ENCODE data around the gene TMIGD1.

The TMIGD1 gene

DNA sequence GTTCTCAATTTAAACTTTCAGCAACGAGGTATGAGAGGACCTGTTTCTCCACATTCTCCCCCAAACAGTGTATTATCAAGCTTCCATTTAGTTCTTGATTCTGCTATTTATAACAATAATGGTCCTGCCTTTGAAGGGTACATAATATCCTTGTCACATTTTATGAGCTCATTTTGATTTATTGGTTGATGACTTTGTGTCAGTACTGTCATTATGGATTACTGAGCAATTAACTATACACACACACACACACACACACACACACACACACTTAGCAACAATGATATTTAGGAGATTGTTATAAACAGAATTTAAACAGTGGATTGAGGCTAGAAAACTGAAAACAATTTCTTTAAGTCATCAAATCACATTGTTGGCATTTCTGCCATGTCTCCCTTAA, 7.0 kb downstream of the TMIGD1 start:
- no peak for DNase-seq

DNA sequence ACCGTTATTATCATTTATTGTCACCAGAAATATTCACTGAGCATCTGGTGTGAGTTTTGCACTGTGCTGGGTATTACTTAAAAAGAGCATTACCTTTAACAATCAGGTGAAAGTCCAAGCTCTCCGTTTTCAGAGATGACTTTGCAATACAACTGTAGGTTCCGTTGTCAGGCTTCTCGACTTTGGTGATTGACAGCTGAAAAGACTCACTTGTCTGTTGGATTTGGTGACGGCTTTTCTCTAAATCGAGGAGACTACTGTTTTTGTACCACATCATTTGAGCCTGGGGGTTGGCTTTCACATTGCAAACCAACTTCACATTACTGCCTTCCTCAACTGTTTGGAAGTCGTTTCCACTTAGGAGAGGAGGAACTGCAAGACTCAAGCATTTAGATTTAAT, 9.1 kb downstream of the TMIGD1 start:
- no peak for DNase-seq

DNA sequence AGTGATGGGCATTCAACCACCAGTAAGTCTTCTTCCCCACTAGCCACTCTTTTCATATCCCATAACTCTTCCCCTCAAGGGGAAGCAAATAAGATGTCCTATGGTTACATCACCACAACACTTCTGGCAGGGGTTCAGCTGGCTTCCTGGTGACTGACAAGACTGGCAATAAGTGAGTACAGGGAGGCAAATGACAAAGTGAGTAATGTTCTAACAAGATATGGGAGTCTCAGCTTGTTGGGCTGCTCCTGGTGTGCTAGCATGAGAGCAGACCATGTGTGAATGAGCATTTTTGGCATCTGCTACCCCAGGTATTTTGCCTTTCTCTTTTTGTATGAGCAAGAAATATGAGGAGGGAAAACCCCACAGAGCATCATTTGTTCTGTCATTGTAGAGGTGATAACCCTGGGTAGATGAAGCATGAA, 9.9 kb downstream of the TMIGD1 start:
- no peak for DNase-seq

DNA sequence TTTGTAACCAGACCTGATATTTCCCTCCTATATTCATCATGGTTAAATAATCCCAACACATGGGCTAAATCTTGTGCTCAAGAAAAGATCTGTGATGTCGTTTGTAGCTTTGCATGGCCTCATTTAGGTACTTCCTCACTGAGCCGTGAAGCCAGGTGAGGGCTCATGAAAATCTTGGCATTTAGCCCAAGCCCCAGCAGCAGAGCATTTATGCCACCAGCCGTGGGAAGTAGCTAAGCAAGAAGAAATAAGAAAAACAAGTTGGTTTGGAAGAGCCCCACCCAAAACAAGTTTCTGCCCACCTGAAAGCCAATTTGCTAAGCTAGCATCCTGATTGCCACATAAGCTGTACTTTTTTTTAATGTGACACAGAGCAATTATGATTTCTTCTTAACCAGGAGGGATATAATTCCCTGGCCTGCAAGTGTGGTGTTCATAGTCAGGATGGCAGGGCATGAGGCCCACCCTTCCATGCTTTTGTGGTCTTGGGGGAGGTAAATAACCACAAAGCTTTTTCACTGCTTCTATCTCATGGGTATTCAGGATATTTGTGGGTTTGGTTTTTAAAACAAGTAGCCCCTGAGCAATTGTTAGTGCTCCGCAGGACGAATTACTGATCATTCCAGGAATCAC, 10.5 kb downstream of the TMIGD1 start:
- no peak for DNase-seq

DNA sequence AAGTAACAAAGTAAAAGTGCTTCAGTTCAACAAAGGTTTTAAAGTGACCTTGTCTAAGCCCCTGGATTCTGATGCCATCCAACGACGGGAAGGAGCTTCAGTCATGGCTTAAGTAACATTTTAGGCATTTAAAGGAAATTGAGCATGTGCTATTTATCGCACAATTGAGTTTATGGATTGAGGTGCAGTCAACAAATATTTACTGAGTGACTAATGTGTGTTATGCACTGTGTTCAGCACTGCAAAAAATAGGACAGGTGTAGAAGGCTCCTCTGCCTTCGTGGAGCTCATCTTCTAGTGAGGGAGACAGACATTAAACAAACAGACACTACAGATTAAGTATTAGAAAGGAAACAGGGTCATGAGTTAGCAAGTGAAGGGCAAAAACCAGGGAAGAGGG, 12.5 kb downstream of the TMIGD1 start:
- no peak for DNase-seq

DNA sequence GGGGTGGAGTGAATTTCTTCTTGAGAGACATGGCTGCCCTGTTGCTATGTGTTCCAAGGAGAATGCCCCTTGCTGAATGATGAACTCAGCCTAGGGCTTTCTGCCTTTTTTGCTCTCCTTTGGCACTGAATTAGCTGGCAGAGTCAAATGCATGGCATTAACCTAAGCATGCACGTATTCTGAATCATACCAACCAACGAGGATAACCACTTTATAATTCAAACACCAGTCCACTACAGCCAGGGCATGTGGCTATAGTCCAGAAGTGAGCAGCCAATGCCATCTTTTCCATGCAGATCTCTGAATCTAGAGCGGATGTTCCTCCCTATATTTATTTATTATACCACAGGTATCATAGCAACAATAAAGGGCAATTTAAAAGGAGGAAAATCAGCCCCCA, 15.7 kb downstream of the TMIGD1 start:
- no peak for DNase-seq

DNA sequence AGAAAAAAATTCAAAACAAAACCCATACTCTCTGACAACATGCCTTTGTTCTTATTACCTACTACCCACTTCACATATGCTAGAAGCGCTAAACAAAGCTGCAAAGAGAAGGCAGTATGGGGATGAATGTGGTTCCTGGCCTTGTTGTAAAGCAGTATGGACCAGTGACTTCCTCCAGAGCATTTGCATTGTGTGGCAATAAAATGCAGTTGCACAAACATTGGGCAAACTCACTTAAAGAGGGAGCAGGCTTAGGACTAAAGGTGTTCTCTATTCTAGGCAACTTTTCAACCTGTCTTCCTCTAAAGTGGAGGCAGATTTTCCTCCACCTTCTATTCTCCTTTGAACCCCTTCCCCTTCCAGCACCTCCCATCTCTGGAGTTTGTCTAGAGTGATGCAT, 17.1 kb downstream of the TMIGD1 start:
- DNase-seq = no peak

DNA sequence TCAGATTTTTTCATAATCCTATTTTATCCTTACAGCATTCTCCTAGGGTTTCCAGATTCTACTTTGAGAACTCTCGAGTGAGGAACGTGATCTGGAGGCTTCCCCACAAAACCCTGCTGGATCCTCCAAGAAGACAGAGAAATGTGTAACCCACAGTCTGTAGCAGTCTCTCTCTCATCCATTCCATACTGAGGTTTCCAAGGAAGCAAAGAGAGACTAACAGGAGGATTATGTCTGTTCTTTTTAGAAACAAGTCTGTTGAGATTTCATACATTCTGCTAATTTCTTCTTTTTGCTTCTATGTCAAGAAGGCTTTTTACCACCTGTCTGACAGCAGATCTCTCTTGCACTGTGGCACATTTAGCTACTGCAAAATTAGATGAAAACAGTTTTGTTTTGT, 18.8 kb downstream of the TMIGD1 start:
- DNase-seq = no peak

DNA sequence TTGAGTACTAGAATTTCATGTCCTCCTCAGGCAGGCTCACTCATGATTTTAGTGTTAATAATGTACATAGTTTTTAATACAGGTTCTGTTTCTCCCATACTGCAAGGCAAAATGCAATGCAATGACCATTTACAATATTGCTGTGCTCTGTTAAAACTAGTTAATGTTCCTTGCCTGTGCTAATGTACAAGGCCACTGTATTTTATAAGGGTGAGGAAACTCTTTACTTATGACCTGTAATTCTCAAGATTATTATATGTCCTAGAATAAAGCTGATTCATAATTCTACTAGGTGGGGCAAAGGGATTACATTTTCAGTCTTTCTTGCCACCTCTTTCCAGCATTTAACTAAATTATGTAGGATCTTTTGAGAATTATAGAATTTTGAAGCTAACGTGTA, 19.4 kb downstream of the TMIGD1 start:
- DNase-seq = no peak

DNA sequence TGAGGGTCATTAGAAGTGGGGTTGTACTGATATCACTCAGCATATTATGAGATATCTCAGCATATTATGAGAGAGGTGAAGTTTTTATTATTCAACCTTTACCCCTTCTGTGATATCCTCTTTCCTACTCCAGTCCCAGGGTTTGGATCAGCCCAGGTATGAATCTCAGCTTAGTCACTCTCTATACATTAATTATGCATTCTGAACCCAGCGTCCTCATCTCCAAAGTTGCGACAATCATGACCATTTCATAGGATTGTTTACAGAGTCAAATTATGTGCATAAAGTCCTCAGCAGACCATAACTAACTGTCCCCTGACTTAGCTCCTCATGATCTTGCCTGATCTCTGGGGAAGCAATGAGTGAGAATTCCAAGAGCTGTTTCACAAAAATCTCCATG, 21.6 kb downstream of the TMIGD1 start:
- DNase-seq = no peak

DNA sequence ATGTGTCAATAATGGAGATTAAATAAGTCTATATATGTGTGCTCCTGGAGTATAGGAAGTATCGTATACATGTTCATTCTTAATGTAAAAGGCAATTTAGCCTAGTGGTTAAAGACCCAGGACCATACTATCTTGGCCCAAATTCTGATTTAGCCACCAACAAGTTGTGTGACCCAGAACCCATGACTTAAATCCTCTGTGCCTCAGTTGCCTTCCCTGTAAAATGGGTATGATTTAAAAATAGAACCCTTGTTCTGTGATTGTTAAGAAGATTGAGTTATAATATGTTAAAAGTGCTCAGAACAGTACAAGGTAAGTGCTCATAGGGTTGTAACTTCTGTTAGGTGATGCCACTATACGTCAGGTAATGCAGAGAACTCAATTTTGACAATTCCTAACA, 23.3 kb downstream of the TMIGD1 start:
- DNase-seq = no peak

DNA sequence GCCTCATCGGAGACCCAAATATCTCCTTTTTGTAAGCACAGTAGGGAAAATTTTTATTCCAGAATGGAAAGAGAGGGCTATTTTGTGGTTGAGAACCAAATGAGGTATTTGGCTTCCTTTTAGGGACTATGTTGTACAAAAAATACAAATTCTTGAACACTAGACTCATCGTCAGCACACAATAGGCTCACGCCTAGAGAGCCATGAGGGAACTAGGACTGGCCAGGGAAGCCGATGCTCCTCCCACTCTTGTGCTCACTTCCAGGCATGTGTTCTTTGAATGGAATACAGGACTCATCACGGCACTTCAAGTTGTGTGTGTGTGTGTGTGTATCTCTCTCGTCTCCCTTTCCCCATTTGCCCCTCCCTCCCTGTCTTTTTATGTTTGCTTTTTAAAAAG, 24.3 kb downstream of the TMIGD1 start:
- DNase-seq = no peak

DNA sequence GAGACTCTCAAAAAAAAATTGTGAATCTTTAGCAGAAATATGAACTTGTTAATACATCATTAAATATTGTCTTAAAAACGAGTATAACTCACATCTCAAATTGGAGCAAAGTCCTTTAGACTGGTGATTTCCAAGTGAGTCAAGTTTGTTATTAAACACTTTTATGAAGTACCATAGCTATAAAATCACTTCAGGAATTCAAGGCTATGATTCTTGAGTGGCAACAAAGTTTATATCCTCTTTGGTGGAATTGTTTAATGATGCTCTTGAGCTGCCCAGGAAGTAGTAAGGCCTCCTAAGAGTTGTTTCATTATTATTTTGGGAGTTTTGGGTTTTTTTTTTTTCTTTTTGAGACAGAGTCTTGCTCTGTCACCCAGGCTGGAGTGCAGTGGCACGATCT, 25.5 kb downstream of the TMIGD1 start:
- no peak for DNase-seq

DNA sequence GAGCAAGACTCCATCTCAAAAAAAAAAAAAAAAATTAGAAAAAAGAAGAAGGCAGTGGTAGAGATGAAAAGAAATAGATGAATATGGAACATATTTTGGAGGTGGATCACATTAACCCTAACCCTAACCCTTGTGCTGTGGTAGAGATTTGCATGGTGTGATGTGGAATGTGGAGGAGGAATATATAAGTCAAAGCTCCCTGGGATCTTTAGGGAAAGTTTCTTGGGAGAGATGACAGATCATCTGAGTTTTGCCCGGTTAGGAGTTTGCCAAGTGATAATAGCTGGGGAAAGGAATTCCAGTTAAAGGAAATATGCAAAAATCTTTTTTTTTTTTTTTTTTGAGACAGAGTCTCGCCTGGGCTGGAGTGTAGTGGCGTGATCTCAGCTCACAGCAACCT, 29.1 kb downstream of the TMIGD1 start:
- no peak for DNase-seq

DNA sequence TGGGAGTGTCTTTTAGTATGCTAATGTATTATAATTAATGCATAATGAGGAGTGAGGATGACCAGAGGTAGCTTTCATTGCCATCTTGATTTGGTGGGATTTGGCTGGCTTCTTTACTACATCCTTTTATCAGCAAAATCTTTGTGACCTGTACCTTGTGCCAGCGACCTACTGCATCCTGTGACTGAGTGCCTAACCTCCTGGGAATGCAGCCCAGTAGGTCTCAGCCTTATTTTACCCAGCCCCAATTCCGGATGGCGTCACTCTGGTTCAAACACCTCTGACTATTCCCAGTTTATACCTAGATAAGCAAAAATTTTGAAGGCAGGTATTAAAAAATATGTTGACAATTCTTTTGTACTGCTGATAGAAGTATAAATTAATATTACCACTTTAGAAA, 31.6 kb downstream of the TMIGD1 start:
- no peak for DNase-seq

DNA sequence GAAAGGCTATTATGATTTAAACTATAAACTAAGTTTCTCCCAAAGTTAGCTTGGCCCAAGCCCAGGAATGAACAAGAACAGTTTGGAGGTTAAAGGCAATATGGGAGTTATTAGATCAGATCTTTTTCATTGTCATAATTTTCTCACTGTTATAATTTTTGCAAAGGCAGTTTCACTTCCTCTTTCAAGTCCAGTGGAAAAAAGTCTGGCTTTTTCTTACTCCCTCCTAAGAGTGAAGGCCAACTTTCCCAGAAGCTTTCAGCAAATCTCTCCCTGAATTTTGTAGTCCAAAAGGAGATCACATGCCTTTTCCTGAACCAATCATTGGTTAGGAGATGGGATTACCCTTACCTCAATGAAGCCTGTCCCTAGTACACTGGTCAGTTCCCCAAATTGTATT, 33.0 kb downstream of the TMIGD1 start:
- no peak for DNase-seq

DNA sequence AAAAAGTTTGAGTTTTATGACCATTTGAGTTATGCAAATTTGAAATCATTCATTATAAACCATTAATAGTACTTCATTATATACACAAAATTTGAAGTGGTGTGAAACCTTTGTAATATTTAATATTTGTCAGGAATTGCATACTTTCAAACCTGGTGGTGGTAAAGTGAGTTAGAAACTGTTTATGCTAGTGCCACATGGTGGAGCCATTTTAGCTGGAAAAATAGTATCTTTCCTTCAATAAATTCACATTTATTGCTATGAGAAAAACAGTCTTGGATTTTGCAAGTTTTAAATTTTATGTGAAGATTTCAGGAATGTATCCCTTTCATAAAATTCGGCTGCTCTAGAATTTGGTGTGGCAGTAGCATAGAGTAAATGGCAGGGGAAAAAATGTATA, 34.9 kb downstream of the TMIGD1 start:
- no peak for DNase-seq

DNA sequence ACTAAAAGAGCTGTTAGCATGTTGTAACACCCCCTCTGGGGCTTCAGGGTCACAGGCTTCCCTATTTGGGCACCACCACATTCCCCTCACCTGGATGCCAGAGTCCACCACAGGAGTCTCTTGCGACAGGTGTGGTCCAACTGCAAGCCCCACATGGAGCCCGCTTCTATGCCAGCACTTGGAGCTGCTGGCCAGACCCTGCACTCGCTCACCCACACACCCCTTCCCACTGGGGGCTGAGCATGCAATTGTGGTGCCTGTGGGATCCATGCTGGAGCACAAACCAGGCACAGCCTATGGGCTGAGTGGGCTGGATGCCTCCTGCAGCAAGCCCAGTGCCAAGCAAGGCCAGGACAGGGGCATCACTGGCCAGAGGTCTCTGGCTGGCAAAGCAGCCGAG, 36.1 kb downstream of the TMIGD1 start:
- DNase-seq = no peak

DNA sequence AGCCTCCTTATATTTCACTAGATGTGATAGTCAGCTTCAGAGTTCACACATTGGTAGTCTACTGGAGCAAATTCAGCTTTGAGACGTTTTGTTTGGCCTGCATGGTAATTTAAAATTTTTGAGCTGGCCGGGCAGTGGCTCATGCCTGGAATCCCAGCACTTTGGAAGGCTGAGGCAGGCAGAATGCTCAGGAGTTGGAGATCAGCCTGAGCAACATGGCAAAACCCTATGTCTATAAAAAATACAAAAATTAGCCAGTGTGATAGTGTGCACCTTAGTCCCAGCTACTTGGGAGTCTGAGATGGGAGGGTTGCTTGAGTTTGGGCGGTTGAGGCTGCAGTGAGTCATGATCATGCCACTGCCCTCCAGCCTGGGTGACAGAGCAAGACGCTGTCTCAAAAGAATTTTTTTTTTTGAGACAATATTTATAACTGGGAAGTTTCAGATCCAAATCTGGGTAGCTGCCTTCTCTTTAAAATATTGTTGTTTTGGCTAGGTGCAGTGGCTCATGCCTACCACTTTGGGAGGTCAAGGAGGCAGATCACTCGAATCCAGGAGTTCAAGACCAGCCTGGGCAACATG, 37.3 kb downstream of the TMIGD1 start:
- no peak for DNase-seq

DNA sequence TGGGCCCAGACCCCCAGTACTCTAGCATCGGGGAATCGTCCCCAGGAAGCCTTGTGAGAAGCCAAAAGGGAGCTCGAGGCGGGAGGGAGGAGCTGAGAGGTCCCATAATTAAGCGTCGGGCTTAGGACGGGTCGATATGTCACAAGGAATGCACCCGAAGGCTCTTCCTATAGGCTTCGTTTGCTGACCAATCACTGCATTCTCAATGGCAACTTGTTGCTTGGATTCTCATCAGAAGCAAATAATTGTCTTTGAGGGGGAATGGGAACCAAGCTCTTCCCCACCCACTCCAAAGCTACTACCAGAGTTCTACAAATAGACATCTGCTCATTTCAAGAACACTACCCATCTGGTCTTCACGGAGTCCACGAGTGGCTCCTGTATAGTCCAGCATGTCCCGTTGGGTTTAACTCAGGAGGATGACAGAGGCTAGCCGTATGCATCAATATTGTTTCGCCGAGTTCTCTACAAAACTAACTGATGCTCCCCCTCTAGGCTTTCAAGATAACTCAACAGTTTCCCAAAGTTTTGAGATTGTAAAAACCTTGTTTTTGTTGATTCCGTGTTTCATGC, 41.5 kb downstream of the TMIGD1 start:
- DNase-seq = peak in 1 of 2 experiments; percentile 31

DNA sequence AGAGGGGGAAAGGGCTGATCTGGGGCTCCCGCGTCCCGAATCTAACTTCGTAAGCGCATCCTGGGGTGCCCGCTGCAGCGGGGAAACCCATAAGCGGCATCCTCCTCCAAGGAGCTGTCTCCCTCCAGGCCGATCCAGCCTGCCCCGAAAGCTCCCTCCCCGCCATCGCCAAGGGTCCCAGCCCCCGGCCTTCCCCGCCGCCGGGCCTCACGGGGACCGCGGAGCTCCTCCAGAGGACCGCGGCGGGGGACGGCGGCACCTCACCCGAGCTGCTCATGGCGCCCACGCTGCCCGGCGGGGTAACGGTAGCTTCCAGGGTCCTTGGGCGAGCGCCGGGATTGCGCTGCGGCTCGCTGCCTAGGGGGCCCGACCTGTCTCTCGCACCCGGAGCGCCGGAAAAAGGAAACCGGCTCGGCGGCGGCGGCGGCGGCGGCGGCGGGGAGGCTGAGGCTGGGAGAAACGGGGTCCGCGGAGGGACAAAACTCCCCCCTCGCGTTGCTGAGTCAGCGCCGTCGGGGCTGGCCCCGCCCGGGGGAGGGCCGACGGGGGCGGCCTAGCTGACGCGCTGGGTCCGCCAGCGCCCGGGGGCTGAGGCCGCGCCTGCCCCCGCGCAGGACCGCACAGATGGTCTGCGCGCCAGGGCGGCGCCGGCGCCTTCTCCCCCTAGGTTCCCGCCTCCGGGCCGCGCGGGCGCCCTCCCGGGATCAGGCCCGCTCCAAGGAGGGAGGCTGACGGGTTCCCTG, 42.1 kb downstream of the TMIGD1 start, which contains the start of gene BLMH:
Gene BLMH (minus strand): TSS at position 402 of the 743 bp plus-strand sequence. CDS start 125 bp downstream, at position 277.
- peak in 1 of 2 experiments; percentile 71 for DNase-seq

DNA sequence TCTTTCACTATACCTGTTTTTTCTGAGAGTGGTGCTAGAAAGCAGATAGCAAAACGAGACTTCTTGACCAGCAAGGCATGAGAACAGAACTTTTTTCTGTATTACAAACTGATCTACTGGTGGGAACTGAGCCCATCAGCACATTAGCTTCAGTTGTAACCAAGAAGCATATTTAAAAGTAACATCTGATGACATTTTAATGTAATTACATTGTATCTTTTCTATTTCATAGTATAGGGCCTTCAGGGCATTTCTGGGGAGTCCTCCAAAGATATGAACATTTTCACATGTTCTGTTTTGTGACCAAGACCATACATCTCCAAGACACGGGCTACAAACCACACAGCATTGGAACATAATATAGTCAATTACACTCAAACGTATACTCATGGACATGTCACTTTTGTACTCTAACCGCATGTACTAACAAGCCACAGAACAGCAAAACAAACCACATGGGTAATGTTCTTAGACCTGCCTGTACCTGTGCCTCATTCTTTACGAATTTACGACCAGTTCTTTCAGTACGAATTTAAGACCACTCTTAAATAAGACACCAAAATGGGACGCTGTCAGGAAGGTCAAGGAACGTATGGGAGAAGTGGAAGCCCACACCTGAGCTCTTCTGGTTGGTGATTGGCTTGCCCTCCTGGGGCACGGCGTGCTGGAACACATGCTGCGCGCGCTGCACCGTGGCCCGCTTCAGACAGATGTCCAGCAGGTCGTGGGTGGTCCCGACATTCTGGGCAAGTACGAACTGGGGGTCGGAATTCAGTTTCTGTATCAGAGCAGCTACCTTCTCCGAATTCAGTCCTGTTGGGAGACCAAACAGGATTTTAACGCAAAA, 42.9 kb downstream of the TMIGD1 start:
- DNase-seq = peak in 1 of 2 experiments; percentile 23

DNA sequence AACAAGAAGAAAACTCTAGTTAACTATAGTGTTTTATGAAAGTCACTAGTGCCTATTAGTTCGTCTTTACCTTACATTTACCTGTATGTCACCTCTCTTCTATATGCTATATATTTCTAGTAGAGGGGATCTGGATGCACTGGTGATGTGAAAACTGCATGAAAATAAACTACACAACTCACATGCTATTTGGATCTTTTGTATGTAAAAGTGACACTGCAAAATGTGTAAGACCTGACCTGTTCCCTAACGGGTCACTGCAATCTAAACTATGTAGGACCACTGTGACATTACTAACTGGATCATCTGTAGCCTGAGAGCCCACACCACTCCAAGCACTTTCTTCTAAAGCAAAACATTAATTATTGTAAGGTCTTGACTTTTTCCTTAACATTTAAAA, 43.8 kb downstream of the TMIGD1 start:
- no peak for DNase-seq
